Activated CD4-positive, alpha-beta T cell treated with anti-CD3 and anti-CD28 coated beads, Interleukin-10, Interleukin-2, amounts not matched to agents 100 ng/mL and 50 ng/mL, durations not matched to agents 16 hours and 8 hours (primary cell): ENCODE data around the gene GPR31.

ENCODE experiments used
- DNase-seq: peaks from one replicate; pipeline ENCODE4 v3.0.0-alpha.2; 2020

Gene GPR31

DNA sequence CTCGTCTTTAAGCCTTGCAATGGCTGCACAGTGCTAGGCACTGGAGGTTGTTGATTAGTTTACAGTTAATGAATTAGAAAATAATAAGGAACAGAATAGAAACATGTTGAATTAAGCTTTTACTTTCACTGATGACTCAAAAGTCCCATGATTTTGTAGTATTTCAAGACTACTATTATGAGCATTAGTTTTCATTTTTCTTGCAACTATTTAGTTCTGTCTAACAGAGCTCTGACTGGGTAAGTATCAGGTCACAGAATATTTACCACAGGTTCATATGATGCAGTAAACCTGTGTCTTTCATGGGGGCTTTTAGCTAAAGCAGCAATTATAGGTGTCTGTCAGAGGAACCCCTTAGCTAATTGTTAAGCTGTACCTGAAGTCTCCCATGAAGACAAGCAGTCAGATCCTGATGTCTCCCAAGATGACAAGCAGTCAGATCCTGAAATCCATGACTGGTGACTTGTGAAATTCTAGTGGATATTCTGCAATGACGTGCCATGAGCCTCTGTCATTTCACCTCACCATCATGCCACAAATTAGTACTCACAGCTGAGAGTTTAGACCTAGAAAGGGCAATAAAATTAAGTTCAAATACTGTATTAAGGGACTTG lies 8.2 kb upstream of the GPR31 start:
- no peak for DNase-seq

DNA sequence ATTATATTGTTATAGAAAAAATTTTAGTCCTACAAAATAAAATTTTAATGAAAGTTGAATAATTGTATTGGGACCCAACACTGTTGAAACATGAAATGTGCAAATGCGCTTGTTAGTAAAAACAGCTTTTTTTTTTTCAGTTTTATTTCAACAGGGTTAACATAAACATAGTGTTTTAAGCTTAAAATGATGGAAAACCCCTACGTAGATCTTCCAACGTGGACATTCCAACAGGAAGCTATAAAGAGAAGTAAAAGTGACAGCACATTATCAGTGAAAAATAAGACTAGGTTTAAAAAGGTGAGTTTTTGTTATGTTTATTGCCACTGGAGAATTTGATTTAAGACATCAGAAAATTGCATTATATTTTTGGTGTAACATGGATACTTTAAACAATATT lies 6.5 kb upstream of the GPR31 start:
- no peak for DNase-seq

DNA sequence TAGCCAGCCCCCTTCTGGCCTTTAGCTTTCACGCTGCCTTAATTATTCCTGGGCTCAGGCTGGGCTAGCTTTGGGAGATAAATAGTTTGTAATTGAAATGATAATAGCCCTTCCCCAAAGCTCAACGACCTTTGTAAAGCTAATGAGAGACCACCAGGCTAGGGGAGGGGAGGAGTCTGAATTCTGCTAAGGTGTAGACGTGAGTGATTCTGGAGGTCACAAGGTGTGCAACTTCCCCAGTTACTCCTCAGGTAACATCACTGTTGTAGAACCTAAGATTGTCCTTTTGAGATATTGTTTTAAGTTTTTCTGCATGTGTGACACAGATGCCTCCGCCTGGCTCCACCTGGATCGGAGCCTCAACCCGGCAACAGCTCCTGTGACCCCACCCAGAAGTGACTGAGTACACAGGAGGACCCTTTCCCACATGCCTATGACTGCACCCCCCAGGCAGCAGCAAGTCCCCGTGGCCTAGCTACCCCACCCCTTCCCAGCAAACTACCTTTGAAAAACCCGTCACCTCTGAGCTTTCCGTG lies 5.8 kb upstream of the GPR31 start:
- DNase-seq = no peak

DNA sequence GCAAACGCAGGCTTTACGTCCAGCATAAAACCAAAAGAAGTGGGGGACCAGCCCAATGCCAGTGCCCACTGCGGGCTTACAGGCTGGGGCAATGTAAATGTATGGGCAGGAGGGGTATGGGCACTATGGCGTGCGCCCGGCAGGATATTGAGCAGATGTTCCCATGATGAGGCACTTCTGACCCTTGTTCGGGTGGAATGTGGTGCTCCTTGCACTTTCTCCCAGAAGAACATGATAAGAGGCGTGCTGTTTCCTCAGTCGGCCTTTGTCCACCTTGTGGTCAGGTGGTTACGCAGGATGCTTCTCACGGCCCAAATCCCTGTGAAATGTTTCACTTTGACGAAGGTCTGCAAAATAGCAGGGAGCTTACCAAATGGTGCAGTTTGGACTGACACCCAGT lies 4.8 kb upstream of the GPR31 start:
- no peak for DNase-seq

DNA sequence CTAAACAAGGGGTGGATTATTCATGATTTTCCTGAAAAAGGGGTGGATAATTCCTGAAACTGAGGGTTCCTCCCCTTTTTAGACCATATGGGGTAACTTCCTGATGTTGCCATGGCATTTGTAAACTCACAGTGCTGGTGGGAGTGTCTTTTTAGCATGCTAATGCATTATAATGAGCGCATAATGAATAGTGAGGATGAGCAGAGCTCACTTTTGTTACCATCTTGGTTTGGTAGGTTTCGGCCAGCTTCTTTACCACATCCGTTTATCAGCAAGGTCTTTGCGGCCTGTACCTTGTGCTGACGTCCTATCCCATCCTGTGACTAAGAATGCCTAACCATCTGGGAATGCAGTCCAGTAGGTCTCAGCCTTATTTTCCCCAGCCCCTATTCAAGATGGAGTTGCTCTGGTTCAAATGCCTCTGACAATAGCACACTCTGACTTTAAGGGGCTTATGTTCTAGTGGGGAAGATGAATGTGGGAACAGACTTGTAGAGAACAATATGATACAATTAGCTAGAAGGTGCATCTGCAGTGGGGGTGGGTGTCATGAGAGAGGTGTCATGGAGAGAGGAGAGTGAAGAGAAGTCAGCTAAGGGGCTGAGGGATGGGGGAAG lies 4.2 kb upstream of the GPR31 start:
- DNase-seq = no peak

DNA sequence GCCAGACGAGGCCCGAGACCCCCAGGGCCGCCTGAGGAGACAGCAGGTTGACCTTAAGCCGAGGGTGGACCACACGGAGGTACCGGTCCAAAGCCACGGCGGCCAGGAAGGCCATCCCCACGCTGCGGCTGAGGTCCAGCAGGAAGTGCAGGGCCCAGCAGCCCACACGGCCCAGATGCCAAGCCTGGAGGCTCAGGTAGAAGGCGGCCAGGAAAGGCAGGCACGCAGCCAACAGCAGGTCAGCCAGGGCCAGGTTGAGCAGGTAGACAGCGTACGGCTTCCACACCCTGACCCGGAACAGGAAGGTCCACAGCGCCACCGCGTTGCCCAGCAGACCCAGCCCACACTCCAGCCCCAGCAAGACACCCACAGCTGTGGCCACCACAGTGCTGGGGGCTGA lies 366 bp downstream of the GPR31 start:
- DNase-seq = no peak

DNA sequence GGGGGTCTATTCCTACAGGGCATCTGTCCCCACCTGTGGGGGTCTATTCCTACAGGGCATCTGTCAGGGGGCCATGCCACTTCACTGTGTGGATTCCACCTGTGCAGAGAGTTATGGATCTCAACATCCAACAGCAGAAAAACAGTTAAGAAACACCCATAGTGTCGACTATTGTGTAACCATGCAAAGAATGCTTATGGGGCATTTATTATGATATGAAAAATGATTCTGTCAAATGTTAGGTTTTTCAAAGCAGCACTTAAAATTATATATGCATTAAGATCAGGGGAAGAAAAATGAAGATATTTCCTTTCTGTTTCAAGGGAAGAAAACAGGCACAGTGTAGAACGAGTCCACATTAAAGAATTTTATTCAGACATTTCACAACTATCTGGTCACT lies 2.9 kb downstream of the GPR31 start:
- no peak for DNase-seq

DNA sequence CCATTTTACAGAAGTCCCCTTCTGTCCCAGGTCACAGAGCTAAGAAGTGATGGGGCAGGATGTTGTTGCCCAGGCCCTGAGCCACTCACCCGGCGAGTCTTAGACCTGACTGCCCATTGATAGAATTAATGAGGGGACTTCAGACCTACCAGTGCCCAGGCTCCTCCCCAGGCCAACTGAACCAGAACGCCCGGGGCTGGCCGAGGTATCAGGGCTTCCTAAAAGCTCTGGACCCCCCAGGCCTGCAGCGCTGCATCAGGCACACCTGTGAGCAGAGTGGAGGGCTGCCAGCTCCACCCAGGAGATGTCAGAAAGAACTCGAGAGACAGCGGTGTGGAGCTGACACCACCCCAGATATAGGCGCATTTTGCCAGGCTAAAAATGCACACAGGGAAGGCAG lies 3.5 kb downstream of the GPR31 start:
- no peak for DNase-seq

DNA sequence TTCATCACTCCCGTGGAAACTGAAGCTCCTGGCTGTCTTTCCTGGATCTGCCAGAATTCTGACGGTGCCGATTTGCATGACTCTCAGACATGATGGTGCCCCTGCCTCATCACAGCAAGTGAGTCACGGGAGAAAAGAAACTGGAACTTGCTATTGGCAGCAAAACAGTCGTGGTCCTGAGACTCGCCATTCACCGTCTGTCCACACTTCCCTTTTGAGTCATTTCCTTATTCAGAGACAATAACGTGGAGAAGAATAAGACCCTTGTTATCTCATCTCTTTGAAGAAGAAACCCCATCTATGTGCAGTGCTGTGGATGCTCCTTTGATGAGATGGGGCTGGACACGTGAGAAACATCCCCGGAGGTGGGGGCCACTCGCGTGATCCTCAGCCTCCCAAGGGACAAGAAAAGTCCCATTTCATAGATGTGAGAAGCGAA lies 4.2 kb downstream of the GPR31 start:
- peak; percentile 37 for DNase-seq

DNA sequence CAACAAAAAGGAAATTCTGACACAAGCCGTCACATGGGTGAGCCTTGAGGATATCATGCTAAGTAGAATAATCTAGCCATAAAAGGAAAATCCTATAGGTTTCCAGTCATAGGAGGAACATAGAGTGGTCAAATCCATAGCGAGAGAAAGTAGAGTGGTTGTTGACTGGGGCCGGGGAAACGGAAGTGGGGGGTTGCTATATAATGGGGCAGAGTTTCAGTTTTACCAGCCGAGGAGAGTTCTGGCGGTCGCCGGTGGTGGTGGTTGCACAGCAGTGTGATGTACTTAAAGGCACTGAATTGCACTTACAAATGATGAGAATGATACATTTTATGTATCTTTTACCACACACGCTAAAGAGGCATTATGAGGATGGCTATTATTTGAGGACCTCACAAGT lies 4.9 kb downstream of the GPR31 start:
- peak; percentile 64 for DNase-seq

DNA sequence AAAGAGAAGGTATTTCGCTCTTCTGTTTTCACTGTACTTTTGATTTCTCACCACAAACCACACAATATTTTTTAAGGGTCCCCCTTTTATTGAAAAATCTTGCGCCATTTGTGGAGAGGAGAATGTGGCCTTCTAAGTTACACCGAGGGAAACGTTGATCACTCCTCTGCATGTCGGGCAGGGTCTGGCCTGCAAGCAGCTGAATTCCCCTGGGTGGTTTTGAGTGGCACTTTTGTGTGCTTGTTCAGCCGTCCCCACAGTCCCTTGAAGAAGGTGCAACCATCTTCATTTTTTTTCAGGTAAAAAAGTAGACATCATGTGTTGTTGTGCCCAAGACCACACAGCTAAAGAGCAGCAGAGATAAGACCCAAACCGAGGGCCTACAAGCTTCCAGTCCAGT lies 6.1 kb downstream of the GPR31 start:
- DNase-seq = no peak

DNA sequence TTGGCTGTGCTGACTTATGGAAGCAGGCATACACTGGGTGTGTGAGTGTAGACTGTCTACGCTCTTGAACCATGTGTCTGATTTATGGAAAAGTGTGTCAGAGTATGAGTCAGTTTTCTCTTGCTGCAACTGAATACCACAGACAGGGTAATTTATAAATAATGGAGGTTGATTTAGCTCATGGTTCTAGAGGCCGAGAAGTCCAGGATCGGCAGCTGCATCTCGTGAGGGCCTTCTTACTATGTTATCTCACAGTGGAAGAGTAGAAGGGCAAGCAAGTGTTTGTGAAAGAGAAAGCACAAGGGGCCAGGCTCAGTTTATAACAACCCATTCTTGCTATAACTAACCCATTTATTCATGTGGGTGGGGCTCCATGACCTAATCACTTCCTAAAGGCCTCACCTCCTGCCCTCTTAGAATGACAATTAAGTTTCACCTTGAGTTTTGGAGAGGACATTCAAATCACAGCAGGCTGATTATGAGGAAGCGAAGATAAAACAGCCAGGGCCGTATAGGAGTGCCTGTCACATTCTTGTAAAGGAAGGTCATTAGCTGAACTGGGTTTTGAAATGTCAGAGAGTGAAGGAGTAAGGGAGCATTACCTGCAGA lies 6.7 kb downstream of the GPR31 start:
- DNase-seq = peak; percentile 71

DNA sequence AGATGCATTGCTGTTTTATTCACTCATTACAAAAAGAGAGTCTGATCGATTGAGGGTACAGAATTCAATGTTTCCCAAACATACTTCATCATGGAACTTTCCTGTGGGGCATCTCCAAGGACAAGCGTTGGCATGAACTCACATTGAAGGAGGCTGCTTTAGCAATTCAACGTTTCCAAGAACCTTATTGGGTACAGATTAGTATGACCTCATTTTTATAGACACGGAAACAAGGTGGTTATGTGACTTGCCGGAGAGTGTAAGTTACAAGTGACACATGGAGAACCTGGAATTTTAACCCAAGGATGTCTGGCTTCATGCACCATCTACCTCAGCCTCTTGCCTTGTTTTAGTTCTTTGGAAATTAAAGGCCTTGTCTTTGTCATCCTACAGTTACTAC lies 8.8 kb downstream of the GPR31 start:
- no peak for DNase-seq

DNA sequence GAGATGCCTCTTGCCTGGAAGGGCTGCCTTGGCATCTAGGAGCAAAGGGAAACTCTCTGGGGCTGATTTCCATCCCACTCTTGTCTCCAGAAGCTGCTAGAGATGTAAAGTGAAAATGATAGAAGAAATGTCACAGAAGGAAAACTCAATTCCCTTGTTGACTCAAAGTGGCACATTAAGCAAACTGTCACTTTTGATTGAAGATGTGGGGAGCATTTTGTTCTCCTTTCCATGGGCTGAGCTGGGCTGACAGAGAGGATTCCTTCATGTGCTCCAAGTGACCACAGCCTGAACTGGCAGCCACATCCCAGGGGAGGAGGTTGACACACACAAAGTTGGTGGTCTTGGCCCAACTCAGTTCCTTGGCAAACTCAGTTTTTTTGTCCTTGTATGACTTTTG lies 9.8 kb downstream of the GPR31 start:
- DNase-seq = no peak

DNA sequence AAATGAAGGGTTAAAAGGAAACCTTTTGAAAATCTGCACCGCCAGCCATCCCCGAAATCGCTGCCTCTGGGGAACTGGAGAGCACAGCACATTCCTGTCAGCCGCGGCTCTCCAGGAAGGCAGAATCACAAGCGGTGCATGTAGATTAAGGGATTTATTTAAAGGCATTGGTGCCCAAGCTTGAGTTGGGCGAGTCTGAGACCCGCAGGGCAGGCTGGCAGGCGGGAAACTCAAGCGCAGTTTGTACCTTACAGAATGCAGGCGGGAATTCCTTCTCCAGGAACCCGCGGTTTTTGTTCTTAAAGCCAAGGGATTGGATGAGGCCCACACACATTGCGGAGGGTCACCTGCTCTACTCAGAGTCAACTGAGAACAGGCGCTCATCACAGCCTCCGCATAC lies 10.8 kb downstream of the GPR31 start:
- DNase-seq = no peak

DNA sequence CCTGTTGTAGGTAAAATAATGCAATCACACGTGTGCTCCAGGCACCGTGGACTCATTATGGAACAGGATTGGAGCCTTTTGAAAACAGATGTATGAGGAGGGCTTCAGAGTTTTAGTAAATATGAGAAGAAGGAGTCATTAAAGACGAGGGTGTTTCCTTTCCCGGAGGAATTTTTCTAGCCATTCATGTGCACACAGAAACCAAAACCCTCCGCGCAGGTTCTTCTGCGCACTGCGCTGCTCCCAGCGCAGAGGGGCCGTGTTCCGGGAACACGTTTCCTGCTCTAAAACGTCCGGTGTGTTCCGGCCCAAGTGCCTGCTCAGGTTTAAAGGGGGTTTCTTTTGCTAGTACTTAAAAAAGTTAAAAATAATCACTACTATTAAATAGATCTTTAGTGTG lies 11.6 kb downstream of the GPR31 start:
- DNase-seq = no peak

DNA sequence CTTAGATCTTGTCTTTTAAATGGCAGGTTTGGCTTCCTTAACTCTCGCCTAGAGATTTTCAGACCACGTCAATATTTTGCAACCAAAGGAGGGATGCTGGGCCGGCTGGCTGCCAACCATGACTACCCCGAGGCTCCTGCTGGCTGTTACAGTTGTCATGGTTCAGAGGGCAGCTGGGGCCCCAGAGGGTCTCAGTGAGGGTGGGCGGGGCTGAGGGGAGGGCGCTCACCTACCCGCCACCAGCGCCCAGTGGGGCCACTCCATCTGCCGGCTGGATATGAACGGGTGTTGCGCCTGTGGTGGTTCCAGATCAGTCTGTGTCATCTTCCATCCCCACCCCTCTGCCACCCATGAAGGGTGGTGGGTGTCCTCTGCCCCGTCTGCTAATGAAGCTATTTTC lies 12.3 kb downstream of the GPR31 start:
- no peak for DNase-seq

DNA sequence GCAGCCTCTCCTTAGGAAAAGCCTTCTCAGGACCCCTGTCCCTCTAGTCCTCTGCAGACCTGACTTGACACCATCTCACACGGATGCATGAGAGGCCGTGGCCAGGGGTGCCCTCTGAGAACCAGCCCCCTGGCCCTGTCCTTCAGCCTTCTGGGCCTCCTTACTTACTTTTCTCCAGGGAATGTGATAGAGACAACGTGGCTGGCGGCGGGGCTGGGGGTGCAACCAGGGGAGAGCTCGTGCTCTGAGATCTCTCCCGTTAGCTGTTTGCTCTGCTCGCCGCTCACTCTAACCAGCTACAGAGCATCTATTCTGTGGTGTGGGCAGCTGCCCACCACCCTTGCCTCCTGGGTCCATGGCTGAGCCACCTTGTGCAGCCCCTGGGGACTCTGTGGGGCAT lies 14.7 kb downstream of the GPR31 start:
- no peak for DNase-seq

DNA sequence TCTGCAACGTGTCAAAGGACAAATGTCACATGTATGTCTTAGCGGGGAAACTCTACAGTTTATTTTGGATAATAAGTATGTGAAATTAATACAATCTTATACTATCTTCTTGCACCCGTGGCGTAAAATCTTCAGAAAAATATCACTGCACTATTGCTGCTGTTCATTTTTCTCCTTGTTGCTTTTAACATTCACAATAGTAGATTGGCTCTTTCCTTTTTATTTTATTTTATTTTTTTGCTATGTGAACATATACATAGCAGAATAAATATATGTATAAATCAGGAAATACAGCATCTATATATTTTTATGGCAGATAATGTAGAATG lies 15.4 kb downstream of the GPR31 start:
- no peak for DNase-seq

DNA sequence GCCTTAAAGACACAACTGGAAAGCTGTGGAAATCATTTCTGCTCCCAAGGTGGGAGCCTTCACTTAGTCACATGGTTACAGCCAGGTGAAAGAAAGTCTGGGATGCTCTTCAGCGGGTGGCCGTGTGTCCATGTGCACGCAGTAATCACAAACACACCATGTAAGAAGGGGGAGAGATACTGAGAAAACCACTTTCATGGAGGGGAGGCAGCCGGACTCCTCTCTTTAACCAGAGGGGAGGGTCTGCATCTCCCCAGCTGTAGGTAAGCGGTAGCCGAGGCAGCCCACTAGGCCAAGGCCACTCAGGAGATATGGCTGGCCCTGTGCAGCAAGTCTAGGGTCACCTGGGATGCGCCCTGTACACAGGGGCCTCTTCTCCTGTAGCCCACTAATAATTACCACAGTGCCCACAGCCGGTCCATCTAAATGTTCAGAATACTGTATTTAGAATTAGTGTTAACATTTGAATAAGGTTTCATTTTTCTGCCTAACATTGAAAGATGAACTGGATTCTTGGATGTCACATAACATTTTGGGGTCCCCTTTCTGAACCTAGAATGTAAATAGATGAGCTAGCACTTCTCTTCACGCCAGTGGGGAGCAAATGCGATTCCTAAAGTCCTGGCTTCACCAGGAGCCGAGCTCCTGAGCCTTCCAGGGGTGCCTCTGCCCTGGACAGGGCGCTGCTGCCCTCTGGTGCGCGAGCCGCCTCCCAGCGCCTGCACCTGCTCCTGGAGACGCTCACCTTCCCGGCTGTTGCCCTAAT lies 15.9 kb downstream of the GPR31 start:
- peak; percentile 54 for DNase-seq

DNA sequence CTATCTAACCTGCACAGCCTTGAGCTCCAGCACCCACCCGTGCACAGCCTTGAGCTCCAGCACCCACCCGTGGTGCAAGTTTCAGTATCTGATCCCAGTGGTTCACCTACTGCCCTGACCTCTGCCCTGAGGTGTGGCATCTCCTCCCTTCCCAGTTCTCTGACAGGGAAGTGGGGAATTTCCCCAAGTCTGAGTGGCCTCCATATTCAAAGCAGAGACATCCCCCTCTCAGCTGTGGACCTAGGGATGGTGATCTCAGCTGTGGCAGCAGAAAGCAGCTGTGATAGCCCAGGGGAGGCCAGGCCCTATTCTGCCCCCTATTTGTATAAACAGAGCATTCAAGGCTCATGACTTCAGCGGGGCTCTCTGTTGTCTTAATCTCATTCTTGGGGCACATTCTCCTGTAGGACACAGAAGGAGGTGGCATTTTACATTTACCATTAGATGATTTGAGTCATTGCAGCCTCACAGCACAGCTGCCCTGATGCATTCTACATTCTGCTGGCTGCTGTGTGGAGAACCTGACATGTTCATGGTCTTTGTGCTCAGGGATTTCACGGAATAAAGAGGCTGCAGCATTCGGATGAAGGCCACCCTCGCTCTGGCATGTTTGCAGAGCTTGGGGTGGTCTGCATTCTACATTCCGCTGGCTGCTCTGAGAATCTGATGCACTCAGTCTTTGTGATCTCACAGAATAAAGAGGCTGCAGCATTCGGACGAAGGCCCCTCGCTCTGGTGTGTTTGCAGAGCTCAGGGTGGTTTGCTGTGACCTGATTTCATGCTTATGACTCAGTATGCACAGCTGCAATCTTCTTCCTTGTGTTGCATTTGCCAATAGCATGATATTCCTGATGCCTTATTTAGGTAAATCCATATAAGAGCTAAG lies 16.9 kb downstream of the GPR31 start:
- no peak for DNase-seq

DNA sequence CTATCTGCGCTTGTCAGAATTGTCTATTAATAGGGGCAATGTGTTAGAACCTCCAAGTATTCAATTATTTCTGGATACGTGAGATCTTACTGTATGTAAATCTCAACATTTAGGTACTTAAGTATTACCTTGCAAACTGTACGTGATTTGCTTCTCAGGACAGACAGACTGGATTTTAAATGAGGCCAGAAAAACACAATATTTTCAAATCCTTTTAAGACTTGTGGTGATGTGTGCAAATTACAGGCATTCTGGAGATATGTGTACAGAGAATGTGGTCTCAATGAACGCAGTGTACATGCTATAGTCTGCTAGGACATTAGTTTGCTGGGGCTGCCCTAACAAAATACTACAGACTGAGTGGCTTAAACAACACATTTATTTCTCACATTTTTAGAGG lies 18.0 kb downstream of the GPR31 start:
- DNase-seq = no peak

DNA sequence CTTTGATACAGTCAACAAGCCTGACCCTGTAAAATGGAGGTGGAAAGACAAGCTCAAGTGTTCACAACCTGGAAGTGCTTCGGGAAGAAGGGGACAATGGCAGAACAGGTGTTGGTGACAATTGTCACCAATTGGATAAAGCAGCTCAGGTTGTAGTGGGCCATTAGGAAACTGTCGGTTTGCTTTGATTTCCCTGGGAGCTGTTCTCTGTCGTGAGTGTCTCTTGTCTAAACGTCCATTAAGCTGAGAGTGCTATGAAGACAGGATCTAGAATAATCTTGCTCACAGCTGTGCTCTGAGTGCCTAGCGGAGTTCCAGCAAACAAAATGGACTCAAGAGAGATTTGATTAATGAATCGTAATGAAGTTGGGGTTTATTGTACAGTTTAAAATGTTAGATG lies 19.9 kb downstream of the GPR31 start:
- DNase-seq = no peak
